NCI-H2029 treated with DMSO at 0.1 percent for 48 hours (cell line): ENCODE data around the gene ACSS3.
"Not testable (repeated sequence)": the region's sequence is repeated elsewhere in the genome, so short reads cannot be mapped to it uniquely, and the experiment has no call there.

Experiments
- DNase-seq: peaks from one replicate; lab custom pipeline; 2025; lab: John Stamatoyannopoulos, UW

ACSS3 gene, protein sequence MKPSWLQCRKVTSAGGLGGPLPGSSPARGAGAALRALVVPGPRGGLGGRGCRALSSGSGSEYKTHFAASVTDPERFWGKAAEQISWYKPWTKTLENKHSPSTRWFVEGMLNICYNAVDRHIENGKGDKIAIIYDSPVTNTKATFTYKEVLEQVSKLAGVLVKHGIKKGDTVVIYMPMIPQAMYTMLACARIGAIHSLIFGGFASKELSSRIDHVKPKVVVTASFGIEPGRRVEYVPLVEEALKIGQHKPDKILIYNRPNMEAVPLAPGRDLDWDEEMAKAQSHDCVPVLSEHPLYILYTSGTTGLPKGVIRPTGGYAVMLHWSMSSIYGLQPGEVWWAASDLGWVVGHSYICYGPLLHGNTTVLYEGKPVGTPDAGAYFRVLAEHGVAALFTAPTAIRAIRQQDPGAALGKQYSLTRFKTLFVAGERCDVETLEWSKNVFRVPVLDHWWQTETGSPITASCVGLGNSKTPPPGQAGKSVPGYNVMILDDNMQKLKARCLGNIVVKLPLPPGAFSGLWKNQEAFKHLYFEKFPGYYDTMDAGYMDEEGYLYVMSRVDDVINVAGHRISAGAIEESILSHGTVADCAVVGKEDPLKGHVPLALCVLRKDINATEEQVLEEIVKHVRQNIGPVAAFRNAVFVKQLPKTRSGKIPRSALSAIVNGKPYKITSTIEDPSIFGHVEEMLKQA

DNA sequence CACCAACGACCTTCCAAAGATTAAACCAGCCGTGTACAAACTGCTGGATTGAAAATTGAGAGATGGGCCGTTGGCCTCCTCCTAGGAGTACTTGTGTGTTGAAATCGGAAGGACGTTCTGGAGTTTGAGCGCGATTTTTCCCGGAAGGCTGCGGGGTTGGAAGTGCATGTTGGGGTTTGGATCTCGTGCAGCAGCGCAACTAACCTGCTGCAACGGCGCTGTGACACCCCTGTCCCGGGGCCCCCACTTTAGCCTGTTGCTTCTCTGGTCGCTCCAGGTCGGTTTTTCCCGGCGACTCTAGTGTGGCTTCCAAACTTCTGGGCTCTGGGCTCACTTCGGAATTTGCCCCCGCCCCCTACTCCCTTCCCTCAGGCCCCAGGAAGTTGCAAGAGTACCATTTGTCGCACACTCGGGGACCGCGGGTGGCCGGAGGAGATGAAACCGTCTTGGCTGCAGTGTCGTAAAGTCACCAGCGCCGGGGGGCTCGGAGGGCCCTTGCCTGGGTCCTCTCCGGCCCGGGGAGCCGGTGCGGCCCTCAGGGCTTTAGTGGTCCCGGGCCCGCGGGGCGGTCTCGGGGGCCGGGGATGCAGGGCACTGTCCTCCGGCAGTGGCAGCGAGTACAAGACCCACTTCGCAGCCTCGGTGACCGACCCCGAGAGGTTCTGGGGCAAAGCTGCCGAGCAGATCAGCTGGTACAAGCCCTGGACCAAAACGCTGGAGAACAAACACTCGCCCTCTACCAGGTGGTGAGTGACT is at the start of gene ACSS3:
Gene ACSS3 (plus strand): TSS at position 394 of the 756 bp plus-strand sequence. CDS start 42 bp downstream, at position 436.
- DNase-seq: no peak

DNA sequence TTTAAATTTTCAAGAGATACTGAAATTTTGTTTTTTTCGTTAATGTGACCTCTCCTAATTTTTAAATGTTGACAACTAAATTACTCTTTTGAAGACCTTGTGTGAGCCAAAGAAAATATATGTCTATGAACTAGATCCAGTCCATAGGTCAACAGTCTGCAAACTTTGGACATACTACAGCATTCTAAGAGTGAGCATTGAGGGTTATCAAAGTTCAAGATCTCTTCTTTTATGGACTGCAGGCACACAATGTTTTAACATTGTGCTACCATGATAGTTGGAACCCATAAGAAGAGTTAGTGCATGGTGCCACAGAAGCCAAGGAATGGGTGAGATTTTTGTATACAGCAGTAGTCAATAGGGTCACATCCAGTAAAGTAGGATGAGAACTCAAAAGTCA is 43.0 kb upstream of the ACSS3 start:
- DNase-seq: no peak

DNA sequence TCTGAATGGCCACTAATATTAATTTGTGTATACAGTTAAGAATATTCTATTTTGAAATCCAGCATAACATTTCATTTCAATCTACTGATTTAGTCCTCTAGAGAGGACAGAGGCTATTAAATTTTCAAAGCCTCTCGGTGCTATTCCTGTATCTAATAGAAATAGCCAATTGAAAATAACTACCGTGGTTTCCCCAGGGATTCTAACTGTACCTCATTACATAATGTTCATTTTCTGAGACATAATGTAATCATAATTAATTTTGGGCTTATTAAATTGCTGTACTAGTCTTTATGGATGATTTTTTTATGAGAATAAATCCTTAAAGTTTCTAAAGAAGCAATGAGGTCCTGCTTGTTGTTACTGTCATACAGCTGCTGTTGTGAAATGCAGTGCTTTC is 38.6 kb upstream of the ACSS3 start:
- DNase-seq: no peak

DNA sequence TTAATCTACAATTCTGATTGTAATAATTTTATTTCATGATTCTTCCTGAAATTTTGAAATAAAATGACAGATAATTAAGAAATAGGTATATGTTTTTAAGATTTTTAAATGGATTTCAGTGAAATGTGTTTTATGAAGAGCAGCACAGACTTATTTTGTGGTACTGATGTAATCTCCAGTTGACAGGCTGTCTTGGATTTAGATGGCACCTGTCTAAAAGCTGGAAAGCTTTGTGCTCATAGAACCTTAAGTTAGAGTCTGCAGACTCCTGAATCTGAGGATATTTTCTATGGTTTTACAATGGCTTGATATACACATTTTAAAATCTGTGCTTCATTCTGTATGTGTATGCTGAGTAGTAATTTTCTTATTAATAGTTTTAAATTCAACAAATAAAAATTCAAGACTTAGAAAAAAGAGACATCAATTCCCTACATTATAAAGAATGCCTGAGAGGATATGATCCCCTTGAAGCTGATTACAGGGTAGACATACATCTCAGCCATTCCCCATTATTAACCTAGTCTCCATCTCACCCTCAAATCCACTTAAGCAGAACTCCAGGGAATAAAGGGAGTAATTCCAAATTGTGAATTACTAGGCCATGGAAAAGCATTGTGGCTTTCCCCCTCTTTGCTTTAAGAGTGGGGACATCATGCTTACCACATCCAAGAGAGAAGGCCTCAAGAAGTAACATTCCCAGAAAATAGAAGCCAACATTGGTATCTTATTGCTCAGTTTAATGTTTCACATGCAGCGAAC is 33.7 kb upstream of the ACSS3 start:
- DNase-seq: no peak

DNA sequence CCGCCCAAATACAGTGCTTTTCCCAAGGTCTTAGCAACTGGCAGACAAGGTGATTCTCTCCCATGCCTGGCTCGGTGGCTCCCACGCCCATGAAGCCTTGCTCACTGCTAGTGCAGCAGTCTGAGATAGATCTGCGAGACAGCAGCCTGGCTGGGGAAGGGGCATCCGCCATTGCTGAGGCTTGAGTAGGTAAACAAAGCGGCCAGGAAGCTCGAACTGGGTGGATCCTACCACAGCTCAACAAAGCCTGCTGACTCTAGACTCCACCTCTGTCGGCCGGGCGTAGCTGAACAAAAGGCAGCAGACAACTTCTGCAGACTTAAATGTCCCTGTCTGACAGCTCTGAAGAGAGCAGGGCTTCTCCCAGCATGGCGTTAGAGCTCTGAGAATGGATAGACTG is 12.9 kb upstream of the ACSS3 start:
- DNase-seq: not testable (repeated sequence)

DNA sequence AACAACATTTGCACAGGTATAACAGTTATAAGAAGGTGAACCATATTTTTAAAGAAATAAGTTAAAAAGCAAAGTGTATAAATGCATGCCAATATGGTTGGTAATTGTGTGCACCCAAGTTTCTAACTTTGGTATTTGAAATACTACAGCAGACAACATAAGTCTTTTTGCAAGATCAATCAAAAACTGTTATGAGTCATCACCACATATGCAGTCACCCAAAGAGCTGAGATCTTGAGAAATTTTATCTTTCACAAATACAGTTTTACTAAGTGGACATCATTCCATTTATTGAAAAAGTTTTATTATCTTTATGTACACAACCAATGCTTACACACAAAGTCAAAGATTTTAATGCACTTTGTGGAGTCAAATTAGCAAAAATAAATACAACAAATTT is 7.0 kb upstream of the ACSS3 start:
- DNase-seq: no peak

DNA sequence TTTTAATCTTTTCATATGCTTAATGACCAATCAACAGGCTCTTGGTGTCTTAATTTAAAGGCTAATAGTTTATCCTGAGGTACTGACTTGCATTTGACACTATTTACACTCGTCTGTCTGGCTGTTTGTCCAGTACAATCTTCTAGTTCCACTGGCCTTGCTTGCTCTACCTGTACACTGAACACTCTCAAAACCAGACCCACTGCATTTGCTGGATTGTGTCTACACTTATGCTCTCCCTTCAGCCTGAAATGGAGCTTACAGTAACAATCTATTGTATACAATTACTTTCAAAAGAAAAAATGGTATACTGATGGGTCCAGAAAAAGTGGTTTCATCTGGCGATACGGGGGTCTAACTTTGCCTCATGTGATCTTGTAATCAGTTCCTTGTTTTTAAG is 2.3 kb upstream of the ACSS3 start:
- DNase-seq: no peak

DNA sequence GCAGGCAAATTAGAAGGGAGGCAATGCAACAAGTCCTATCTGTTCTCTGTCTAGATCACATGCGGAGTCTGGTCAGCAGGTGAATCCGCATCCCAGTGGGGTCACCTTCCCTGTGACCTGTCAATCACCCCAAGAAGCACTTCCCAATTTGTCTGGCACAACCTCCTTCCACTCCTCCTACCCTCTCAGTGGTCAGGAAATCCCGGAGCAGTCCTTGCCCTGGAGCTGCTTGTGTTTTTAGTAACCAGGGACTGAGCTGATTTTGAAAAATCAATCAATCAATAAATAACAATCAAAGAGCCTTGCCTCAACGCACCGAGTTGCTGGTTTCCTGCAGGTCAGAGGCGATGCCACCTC is 572 bp upstream of the ACSS3 start:
- DNase-seq: no peak

DNA sequence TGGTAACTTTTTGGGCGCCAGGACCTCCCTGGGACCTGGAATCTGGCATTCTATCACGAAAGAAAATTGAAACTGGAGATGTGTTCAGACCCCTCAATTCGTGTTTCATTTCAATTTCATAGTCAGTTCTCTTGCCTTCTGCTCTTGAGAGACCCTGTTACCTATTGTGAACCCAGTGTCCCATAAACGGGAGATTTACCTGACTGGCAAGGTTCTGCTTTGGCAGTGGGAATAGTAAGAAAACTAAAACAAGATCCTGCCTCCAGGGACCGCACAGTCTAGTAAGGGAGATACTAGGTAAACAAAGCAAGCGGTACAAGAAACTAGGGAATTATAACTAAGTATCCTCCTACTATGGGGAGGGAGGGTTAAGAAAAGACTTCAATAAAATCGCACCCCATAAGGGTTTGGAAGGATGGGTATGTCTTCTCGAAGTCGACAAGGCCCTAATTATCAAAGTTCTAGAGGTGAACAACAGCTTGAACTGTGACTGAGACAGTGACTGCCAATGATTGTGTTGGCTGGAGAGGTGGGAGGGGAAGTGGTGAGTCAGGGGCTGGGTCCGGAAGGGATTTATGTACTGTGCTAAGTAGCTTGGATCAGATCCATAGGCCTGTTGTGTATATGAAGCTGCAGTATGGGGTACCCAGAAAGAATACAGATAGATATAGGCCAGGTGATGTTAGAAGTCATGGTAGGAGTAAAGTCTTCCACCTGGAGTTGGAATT is 754 bp downstream of the ACSS3 start:
- no peak for DNase-seq

DNA sequence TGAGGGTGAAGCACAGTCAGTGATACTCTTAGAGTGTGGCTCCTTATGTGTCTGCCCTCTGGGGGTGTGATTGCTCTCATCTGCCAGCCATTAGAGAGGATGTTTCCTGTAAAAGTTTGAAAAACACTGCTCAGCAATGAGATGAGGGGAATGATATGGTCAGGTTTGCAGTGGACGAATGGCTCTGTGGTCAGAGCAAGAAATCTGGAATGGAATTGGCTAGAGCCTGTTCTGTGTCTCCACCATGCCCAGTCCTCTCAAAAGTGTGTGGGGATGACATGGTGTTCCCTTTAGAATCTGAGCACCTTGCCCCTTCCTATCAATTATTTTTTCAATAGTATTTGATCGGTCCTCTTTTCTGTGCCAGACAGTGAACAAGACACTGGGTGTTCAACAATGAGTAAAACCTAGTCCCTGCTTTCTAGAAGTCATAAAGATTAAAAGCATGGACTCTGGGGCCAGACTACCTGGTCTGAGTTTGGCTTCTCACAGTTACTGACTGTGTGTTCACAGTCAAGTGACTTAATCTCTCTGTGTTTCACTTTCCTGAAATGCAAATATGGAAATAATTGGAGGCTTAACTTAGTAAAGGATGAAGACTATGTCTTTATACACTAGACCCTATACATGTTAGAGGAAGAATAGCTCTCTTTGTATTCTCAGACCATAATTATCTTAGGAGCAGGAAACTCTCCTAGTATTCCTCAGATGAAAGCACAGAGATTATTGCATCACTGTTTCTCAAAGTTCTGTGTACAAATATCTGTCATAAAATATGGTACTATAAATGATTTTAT is 1.6 kb downstream of the ACSS3 start:
- DNase-seq: no peak

DNA sequence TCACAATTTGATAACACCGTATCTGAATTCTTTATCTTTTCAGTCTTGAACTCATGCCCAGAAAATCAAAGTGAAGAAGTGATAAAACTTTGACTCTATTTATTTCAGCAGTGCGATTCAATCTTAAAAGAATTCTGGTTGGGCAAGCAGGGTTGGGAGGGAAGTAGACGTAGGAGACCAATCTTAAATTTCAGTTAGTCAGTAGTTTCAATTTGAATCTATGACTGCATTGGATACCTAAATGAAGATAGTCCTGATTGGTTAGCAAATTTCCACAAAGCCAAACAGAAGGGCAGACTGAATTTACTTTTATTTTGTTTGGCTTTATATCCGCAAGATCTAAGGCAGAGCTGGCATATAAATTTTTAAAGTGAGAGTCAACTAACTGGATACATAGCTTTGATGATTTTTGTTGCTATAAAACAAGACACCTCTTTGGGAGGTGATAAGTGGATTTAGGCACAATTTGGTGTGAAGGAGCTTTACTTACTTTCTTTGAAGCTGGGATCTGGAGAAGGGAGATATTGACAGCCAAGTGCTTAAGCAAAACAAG is 2.6 kb downstream of the ACSS3 start:
- no peak for DNase-seq

DNA sequence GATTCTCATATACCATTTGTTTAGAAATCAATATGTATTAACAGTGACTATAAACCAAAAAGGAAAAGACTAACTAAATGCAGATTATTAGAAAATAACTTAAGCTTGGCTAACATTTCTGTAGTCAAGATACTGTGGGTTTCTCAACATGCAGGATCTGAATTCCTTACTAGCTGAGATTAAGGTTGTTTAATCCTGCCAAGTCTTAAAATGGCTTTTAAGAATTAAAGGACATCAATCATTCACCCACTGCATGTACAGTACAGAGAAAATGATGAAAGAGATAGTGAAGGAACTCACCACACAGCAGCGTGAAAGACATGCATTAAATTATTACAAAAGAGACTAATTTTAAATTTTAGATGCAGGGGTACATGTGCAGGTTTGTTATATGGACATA is 3.8 kb downstream of the ACSS3 start:
- DNase-seq: no peak

DNA sequence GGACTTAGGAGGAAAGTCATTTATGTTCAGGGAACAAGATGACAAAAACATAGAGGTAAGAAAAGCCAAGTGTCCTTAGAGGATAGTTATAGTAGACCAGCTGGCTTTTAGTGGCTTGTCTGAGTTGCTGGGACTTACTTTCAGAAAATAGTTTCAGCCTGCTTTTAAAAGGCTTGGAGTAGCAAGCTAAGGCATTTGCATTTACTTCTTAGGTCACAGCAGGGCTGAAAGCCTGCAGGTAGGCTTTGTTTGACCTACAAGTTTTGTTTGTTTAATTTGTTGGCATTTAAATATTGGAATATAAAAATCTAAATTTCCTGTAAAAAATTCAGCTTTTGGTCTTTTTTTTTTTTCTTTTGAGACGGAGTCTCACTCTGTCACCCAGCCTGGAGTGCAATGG is 5.1 kb downstream of the ACSS3 start:
- no peak for DNase-seq

DNA sequence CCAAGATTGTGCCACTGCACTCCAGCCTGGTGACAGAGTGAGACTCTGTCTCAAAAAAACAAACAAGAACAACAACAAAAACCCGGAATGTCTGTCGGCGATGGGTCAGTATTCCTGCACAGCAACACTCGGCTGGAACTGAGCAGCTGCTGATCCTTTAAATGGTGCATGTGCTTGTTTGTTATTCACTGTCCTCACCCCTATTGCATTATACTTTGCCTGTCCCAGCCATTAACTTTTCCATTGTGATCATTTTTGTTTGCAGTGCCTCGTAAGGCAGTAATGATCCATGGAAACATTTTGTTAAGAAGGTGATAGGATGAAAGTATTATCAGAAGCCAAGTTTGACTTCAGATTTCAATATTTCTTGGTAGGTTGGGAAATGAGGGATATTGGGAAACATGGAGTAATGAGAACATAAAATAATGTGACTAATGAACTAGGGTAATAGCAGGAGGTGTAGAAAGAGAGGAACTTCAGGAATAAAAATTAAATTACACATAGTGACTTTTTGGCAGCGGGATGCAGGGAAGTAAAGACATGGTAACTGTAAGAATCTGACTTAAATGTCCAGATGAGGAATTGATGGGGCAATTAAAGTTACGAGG is 6.1 kb downstream of the ACSS3 start:
- DNase-seq: no peak

DNA sequence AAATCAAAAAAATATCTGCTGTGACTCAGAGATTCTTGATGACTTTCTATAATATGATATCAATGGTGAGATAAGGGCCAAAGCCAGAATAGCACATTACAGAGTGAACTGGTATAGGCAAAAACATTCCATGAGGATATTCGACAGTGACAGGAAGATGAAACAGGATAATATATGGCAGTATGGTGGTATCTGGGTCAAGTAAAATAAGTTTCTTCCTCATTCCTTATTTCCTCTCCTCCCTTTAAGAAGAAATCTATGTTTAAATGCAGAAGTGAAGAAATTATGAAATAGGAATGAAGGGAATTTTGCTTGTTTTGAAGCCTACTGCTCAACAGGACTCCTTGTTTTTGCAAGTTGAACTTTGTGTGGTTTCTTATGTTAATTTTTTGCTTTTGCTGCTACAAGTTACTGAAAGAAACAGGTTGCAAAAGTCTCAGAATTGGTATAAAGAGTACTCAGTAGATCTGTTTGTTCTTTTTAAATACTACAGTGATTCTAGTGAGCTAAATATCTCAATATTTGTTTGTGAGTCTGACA is 7.0 kb downstream of the ACSS3 start:
- no peak for DNase-seq

DNA sequence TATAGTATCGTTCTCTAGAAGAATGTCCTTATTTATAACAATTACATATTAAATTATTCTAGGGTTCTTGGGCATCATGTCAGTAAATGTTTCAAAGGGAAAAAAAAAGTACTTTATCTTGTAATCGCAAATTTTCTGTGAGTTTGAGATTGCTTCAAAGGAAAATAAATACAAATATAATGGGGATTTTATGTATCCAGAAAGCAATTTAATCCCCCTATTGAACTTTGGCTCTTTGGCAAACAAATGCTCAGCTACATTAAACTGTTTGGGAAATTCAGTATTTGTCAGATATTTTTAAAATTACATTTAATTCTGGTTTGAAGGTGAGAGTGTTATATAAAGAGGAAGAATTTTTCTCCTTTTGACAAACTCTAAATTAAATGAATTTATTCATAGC is 8.0 kb downstream of the ACSS3 start:
- DNase-seq: no peak

DNA sequence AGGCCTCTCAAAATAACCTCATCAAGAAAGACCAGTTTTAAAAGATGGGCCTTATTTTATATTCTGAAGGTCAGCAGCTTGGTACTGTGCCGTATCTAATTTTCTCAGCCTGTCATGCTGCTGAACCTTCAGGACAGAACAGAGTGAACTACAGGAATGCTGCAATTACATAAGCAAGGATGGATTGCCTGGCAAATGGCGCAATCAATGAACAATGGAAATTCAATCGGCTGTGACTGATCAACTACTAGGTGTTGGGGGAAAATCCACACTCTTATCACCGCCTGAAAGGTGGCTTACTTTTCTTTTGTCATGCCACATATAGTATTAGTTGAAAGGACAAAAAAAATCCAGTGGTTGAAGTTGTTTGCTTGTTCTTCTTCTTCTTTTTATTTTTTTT is 8.5 kb downstream of the ACSS3 start:
- DNase-seq: no peak

DNA sequence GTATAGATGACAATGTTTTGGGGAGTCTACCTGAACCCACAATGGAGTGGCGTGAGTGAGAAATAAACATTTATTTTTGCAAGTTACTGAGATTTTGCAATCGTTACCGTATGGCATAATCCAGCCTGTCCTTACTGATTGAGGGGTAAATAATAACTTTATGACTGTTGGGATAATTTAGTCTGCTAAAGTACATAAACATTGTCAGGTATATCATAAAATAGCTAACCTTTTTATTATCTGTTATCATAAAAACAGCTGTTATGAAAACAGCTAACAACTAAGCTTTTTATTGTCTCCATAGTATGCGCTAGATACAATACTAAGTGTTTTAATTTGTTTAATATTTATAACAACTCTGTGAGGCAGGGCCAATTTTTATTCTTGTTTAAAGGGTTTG is 10.3 kb downstream of the ACSS3 start:
- DNase-seq: no peak

DNA sequence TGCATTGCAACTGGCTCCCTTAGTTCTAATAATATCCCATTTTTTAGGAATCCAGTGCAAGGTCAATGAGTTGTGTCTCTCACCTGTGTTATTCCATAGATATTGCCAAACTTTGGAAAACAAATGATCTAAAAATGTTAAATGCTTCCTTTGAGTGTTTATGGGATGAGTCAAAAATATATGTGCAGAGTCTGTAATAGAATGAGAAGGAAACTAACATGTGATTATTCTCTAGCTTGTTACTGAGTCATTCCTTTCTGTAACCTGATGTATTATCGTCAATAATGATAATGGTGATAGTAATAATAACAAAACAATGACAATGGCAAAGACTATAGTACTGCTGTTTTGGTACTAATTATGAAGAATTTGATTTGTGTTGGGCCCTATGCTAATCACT is 11.5 kb downstream of the ACSS3 start:
- no peak for DNase-seq

DNA sequence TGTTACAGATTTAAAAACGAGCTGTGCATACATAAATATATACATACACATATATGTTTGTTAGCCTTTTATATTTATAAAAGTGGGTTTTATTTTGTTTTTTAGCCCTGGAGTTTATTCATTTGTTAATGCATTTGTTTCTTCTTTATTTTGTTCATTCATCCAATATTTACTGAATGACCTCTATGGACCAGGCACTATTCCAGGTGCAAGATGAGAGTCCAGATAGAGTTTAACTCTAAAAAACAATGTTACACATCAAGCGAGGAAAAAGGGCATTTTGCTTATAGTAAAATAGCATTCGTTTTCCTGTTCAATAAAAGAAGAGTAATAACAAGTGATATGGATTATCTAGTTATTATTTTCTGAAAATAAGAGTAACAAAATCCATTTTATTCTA is 14.2 kb downstream of the ACSS3 start:
- DNase-seq: no peak
